IPS-15b (cell line): ENCODE measurements around the gene LEMD1.
A peak's percentile ranks its signal among the peaks of the same experiment; 100 is the strongest.

Experiments used
- H3K27me3 ChIP-seq: one replicate; pipeline ENCODE4 v1.6.1; 2013; ENCODE audit warnings: low read length; ENCODE audit not compliant: control insufficient read depth, insufficient read depth
- H3K36me3 ChIP-seq: one replicate; pipeline ENCODE4 v1.6.1; 2013; ENCODE audit warnings: low read length; ENCODE audit not compliant: control insufficient read depth, insufficient read depth
- H3K4me1 ChIP-seq: one replicate; pipeline ENCODE4 v1.6.1; 2013; ENCODE audit warnings: mild to moderate bottlenecking, low read length; ENCODE audit not compliant: control insufficient read depth, insufficient read depth
- H3K4me3 ChIP-seq: one replicate; pipeline ENCODE4 v1.5.1; 2013; ENCODE audit warnings: low read depth, low read length
- H3K9ac ChIP-seq: one replicate; pipeline ENCODE4 v1.6.1; 2013; ENCODE audit warnings: low read depth, mild to moderate bottlenecking, low read length
- H3K9me3 ChIP-seq: one replicate; pipeline ENCODE4 v1.6.1; 2013; ENCODE audit warnings: mild to moderate bottlenecking, low read length; ENCODE audit not compliant: control insufficient read depth, insufficient read depth

LEMD1 gene

DNA sequence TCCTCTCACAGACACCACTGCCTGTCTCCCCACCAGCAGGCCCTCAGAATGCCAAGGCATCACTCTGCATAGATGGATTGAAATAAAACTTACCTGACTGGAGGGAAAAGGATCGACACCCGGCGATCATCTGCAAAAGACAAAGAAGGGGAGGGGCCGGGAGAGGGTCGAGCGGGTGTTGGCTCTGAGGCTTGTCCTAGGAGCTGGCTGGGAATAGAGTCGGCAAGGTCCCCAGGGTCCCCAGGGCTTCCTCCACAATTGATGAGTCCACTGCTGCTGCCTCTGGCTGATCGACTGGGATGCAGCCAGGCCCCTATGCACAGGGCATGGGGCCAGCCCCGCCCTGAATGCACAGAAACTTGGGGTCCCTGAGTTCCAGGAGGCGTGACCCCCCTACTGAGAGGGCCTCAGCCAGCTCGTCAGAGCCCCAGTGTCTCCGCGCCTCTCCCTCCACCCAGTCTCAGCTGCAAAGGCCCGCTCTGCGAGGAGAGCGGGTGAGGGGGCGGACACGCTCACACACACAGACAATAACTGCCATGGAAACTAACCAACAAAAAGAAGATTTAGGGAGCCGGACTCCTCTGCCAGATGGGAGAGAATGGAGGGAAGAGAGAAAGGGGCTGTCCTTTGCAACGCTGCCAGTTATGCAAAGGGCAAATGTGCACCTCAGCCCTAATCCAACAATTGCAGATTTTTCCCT lies 65.3 kb downstream of the LEMD1 start, which contains the start of gene KLHDC8A:
Gene KLHDC8A (minus strand): TSS at position 483 of the 700 bp plus-strand sequence. CDS start 13,318 bp downstream, outside the sequence.
- Histone ChIP-seq H3K4me3 (peak within 1 kb of the TSS; percentile 35), H3K4me1 (peaks cover 39% of the 10 kb centered on the region), H3K36me3 (no peaks in the 10 kb centered on the region), H3K9me3 (no peaks in the 10 kb centered on the region), H3K9ac (peak within 1 kb of the TSS; percentile 48), H3K27me3 (no peaks in the 10 kb centered on the region)

- no peaks in the 10 kb centered on the region for H3K36me3 ChIP-seq
- H3K9ac ChIP-seq, result no peak overlapping the region
- no peak overlapping the region for H3K4me3 ChIP-seq
- no peaks in the 10 kb centered on the region for H3K27me3 ChIP-seq
- H3K9me3 ChIP-seq, result no peaks in the 10 kb centered on the region
- H3K4me1 ChIP-seq, result peaks cover 51% of the 10 kb centered on the region
Measured at GRCh38 chr1:205355075-205355453, 66.8 kb downstream of the LEMD1 start.

DNA sequence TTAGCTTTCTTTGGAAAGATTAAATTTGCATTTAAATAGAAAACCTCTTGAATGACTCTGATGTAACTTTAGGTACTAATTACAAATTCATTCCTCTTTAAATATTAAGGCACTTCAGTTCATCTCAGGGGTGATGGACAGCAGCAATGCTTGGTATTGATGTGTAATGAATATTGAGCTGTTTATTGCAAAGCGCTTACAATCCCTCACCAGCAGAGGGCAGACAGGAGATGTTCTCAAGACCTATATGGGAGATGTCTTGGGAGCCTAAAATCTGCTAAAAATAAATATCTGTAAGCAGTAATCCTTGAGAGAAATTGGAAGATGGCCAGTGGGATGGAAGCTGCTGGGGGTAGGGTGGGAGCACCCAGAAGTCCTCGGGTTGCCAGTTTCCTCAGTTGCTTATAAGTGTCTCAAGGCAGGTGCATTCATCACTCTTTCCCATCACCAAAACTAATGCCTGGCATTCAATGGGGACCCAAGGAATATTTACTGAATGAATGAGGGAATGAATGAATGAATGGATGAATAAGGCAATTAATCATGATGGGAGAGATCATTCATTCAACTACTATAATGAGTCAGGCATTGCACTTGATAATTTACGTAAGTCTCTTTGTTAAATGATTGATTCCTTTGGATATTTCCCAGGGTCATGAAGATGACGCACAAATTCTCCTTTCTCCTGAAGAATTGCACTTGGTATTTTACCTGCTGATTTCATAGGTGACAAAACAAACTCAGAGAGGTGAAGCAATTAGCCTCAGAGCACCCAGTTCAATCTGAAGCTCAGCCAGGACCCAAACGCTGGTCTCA lies 67.4 kb downstream of the LEMD1 start:
- no peaks in the 10 kb centered on the region for H3K36me3 ChIP-seq
- H3K4me3 ChIP-seq, result no peak overlapping the region
- H3K9ac ChIP-seq, result no peak overlapping the region
- H3K9me3 ChIP-seq, result no peaks in the 10 kb centered on the region
- no peaks in the 10 kb centered on the region for H3K27me3 ChIP-seq
- H3K4me1 ChIP-seq, result peaks cover 53% of the 10 kb centered on the region

GRCh38 chr1:205353612-205354011 lies 68.2 kb downstream of the LEMD1 start:
- H3K9ac ChIP-seq, result no peak overlapping the region
- H3K36me3 ChIP-seq, result no peaks in the 10 kb centered on the region
- H3K9me3 ChIP-seq, result no peaks in the 10 kb centered on the region
- peaks cover 54% of the 10 kb centered on the region for H3K4me1 ChIP-seq
- H3K27me3 ChIP-seq, result no peaks in the 10 kb centered on the region
- no peak overlapping the region for H3K4me3 ChIP-seq

- Histone ChIP-seq H3K36me3 (no peaks in the 10 kb centered on the region), H3K9me3 (no peaks in the 10 kb centered on the region), H3K4me1 (peaks cover 54% of the 10 kb centered on the region), H3K4me3 (no peak overlapping the region), H3K9ac (no peak overlapping the region), H3K27me3 (no peaks in the 10 kb centered on the region)
Measured at GRCh38 chr1:205353191-205353590, 68.7 kb downstream of the LEMD1 start.

DNA sequence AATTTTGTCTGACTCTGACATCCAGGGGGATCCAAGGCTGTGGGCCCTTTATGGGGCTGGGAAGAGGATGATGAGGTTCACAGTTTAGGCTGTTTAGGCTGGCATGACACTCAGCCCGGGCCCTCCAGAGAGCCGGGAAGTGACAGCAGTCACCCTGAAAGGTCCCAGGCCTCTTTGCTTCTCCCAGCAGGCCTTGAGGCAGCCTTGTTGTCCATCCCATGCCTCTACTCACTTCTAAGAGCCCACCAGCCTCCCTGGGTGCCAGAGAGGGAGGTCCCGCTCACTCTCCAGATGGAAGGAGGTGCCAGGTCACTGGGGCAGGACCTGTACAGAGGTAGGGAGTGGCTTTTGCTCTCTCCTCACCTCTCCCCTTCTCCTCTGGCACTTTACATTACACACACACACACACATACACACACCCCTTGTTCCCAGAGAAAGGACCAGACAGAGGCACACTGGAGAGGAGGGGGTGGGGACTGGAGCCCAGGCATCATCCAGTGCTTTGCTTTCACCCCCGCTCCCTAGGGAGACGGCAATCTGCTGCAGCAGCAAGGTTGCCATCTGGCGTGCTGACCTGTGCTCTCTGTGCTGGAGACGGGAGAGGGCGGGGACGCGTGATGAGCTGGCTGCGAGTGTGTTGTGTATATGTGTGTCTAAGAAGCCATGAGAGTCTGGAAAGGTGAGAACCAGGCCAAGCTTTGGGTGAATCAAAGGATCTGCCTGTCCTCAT lies 69.7 kb downstream of the LEMD1 start:
- peaks cover 47% of the 10 kb centered on the region for H3K4me1 ChIP-seq
- H3K9ac ChIP-seq, result peak overlapping the region; percentile 4
- peaks cover 2% of the 10 kb centered on the region for H3K27me3 ChIP-seq

GRCh38 chr1:205350691-205351141 lies 71.1 kb downstream of the LEMD1 start:
- H3K4me1 ChIP-seq, result peaks cover 36% of the 10 kb centered on the region
- no peaks in the 10 kb centered on the region for H3K36me3 ChIP-seq
- H3K4me3 ChIP-seq, result no peak overlapping the region
- peak overlapping the region; percentile 27 for H3K9ac ChIP-seq
- no peaks in the 10 kb centered on the region for H3K9me3 ChIP-seq
- peaks cover 14% of the 10 kb centered on the region for H3K27me3 ChIP-seq

More for the DNA sequence above, 69.7 kb downstream of the LEMD1 start:
- Histone ChIP-seq H3K4me3 (no peak overlapping the region), H3K36me3 (no peaks in the 10 kb centered on the region), H3K9me3 (no peaks in the 10 kb centered on the region)

DNA sequence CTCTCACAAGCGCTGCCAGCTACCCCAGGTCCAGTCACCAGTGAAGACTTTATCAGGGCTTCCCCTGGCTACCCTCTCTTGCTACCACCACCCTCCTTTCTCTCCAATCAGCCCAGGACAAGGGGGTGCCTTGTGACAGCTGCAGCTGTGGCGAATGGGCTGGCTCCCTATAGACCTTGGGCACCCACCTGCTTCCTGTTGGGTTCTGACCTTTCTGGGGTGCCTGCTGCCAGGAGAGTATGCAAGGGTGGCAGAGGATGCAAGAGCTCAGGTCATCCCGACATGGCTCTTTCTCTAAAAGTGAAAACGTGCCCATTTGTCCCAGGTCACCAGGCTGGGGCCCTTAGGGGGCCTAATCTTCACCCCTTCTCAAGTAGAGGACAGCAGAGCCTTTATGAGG lies 71.7 kb downstream of the LEMD1 start:
- Histone ChIP-seq H3K4me1 (peaks cover 36% of the 10 kb centered on the region), H3K9ac (peak overlapping the region; percentile 27), H3K36me3 (no peaks in the 10 kb centered on the region), H3K27me3 (peaks cover 19% of the 10 kb centered on the region), H3K4me3 (no peak overlapping the region), H3K9me3 (no peaks in the 10 kb centered on the region)

- H3K9me3 ChIP-seq, result no peaks in the 10 kb centered on the region
- no peak overlapping the region for H3K4me3 ChIP-seq
- peaks cover 32% of the 10 kb centered on the region for H3K4me1 ChIP-seq
- H3K36me3 ChIP-seq, result no peaks in the 10 kb centered on the region
- H3K9ac ChIP-seq, result no peak overlapping the region
- H3K27me3 ChIP-seq, result peaks cover 30% of the 10 kb centered on the region
Measured at GRCh38 chr1:205348554-205349487, 73.0 kb downstream of the LEMD1 start.

- Histone ChIP-seq H3K36me3 (no peaks in the 10 kb centered on the region), H3K4me3 (no peak overlapping the region), H3K27me3 (peaks cover 44% of the 10 kb centered on the region), H3K4me1 (peaks cover 21% of the 10 kb centered on the region), H3K9me3 (no peaks in the 10 kb centered on the region), H3K9ac (no peak overlapping the region)
Measured at GRCh38 chr1:205346956-205347574, 74.8 kb downstream of the LEMD1 start.
